Measurements from ENCODE around the gene CTSF. TPM values are rescaled to one million over a fixed set of nuclear protein-coding genes. Genes with fewer than 3 reads are reported as not detected.

CTSF gene
- total RNA-seq, 4 donors from 2014 or later = 61.6 to 114 (median 83.2) TPM

- H3K4me3 ChIP-seq = no peak overlapping the region
- 76% methylated on average over 2 of the region's 2 CpGs for WGBS
- H3K27ac ChIP-seq = no peak overlapping the region
- peaks cover 5% of the 10 kb centered on the region for H3K36me3 ChIP-seq
- no peaks in the 10 kb centered on the region for H3K9me3 ChIP-seq
- DNase-seq (ENCODE audit: low spot score in 2 of 2) = no peak
- no peaks in the 10 kb centered on the region for H3K27me3 ChIP-seq
- H3K4me1 ChIP-seq = peaks cover 20% of the 10 kb centered on the region
- TF ChIP-seq CTCF (IDR thresholded peaks at IDR 0.05) (no peak), POLR2A (IDR thresholded peaks at IDR 0.05) (no peak), POLR2AphosphoS5 (IDR thresholded peaks at IDR 0.05) (no peak), EP300 (IDR thresholded peaks at IDR 0.05) (no peak)
These were observed 2.4 kb upstream of the CTSF start for GRCh38 chr11:66570850-66571180.

GRCh38 chr11:66570079-66570849 lies 1.9 kb upstream of the CTSF start:
- Histone ChIP-seq H3K4me1 (peaks cover 20% of the 10 kb centered on the region), H3K27me3 (no peaks in the 10 kb centered on the region), H3K36me3 (peaks cover 10% of the 10 kb centered on the region), H3K4me3 (no peak overlapping the region), H3K27ac (no peak overlapping the region), H3K9me3 (no peaks in the 10 kb centered on the region)
- TF ChIP-seq POLR2A (IDR thresholded peaks at IDR 0.05) (no peak), POLR2AphosphoS5 (IDR thresholded peaks at IDR 0.05) (no peak), EP300 (IDR thresholded peaks at IDR 0.05) (no peak), CTCF (IDR thresholded peaks at IDR 0.05) (no peak)
- no peak for DNase-seq (ENCODE audit: low spot score in 2 of 2)
- WGBS = 69% methylated on average over 5 of the region's 5 CpGs

- Histone ChIP-seq H3K36me3 (peaks cover 22% of the 10 kb centered on the region), H3K4me1 (peaks cover 20% of the 10 kb centered on the region), H3K27ac (no peak overlapping the region), H3K4me3 (no peak overlapping the region), H3K9me3 (no peaks in the 10 kb centered on the region), H3K27me3 (no peaks in the 10 kb centered on the region)
- TF ChIP-seq POLR2AphosphoS5 (IDR thresholded peaks at IDR 0.05) = no peak
- DNase-seq (ENCODE audit: low spot score in 2 of 2) = no peak
- WGBS = 82% methylated on average over 7 of the region's 7 CpGs
These were observed 670 bp upstream of the CTSF start for GRCh38 chr11:66569076-66569475.

GRCh38 chr11:66567787-66568123 lies 651 bp downstream of the CTSF start:
- DNase-seq (ENCODE audit: low spot score in 2 of 2) = no peak
- peaks cover 29% of the 10 kb centered on the region for H3K36me3 ChIP-seq
- H3K4me1 ChIP-seq = peaks cover 20% of the 10 kb centered on the region
- no peaks in the 10 kb centered on the region for H3K9me3 ChIP-seq
- H3K27me3 ChIP-seq = no peaks in the 10 kb centered on the region
- peak overlapping the region; percentile 85 for H3K4me3 ChIP-seq
- peak overlapping the region; percentile 26 for H3K27ac ChIP-seq
- TF ChIP-seq POLR2A (IDR thresholded peaks at IDR 0.05) (no peak), CTCF (IDR thresholded peaks at IDR 0.05) (no peak), EP300 (IDR thresholded peaks at IDR 0.05) (no peak), POLR2AphosphoS5 (IDR thresholded peaks at IDR 0.05) (no peak)
- WGBS = 52% methylated on average over 4 of the region's 15 CpGs

GRCh38 chr11:66566221-66566620 lies 2.2 kb downstream of the CTSF start:
- WGBS = 90% methylated on average over 2 of the region's 8 CpGs
- no peaks in the 10 kb centered on the region for H3K27me3 ChIP-seq
- DNase-seq (ENCODE audit: low spot score in 2 of 2) = no peak
- no peak overlapping the region for H3K4me3 ChIP-seq
- no peak for TF ChIP-seq CTCF (IDR thresholded peaks at IDR 0.05)
- TF ChIP-seq POLR2AphosphoS5 (IDR thresholded peaks at IDR 0.05) = no peak
- TF ChIP-seq POLR2A (IDR thresholded peaks at IDR 0.05) = no peak
- TF ChIP-seq EP300 (IDR thresholded peaks at IDR 0.05) = no peak
- H3K27ac ChIP-seq = no peak overlapping the region
- peaks cover 20% of the 10 kb centered on the region for H3K4me1 ChIP-seq
- no peaks in the 10 kb centered on the region for H3K9me3 ChIP-seq
- peaks cover 29% of the 10 kb centered on the region for H3K36me3 ChIP-seq

GRCh38 chr11:66564984-66565383 lies 3.4 kb downstream of the CTSF start:
- no peaks in the 10 kb centered on the region for H3K9me3 ChIP-seq
- no peak for TF ChIP-seq CTCF (IDR thresholded peaks at IDR 0.05)
- TF ChIP-seq POLR2AphosphoS5 (IDR thresholded peaks at IDR 0.05) = no peak
- no peak for TF ChIP-seq POLR2A (IDR thresholded peaks at IDR 0.05)
- TF ChIP-seq EP300 (IDR thresholded peaks at IDR 0.05) = no peak
- 85% methylated on average over 5 of the region's 5 CpGs for WGBS
- H3K36me3 ChIP-seq = peaks cover 29% of the 10 kb centered on the region
- no peak for DNase-seq (ENCODE audit: low spot score in 2 of 2)
- no peak overlapping the region for H3K4me3 ChIP-seq
- H3K4me1 ChIP-seq = peaks cover 20% of the 10 kb centered on the region
- H3K27me3 ChIP-seq = no peaks in the 10 kb centered on the region
- no peak overlapping the region for H3K27ac ChIP-seq

Data from suprapubic skin (tissue), 4 donors.